Fibroblast of lung (primary cell): ENCODE results near the gene AXL. TPM values are rescaled to one million over a fixed set of nuclear protein-coding genes. Genes with fewer than 3 reads are reported as not detected.

Experiments
- DNase-seq, 2 donors: peaks; one replicate each; pipeline versions ENCODE4 v3.0.0 to v3.0.0-alpha.2; 2010; ENCODE audit warnings: low read depth in 2 of 2
- H2AFZ ChIP-seq: 2 replicates; pipeline ENCODE4 v1.5.1; 2012; ENCODE audit warnings: low read length, control low read depth, inconsistent platforms
- H3K27ac ChIP-seq: 2 replicates; pipeline ENCODE4 v1.5.1; 2011; ENCODE audit warnings: low read length, control low read depth; ENCODE audit not compliant: insufficient read depth
- H3K27me3 ChIP-seq: 2 replicates; pipeline ENCODE4 v1.5.1; 2011; ENCODE audit warnings: mild to moderate bottlenecking, low read length; ENCODE audit not compliant: control insufficient read depth, insufficient read depth
- H3K36me3 ChIP-seq: 2 replicates; pipeline ENCODE4 v1.5.1; 2011; ENCODE audit warnings: low read length; ENCODE audit not compliant: control insufficient read depth, insufficient read depth
- H3K4me1 ChIP-seq: 2 replicates; pipeline ENCODE4 v1.5.1; 2011; ENCODE audit warnings: low read length; ENCODE audit not compliant: control insufficient read depth, insufficient read depth; ENCODE audit errors: extremely low read depth
- H3K4me2 ChIP-seq: 2 replicates; pipeline ENCODE4 v1.5.1; 2011; ENCODE audit warnings: low read length, control low read depth; ENCODE audit not compliant: insufficient read depth; ENCODE audit errors: extremely low read depth
- H3K4me3 ChIP-seq, 4 experiments: fragments of 200-600 bp in 1 of 4; sonication (generic) in 1 of 4; replicated peaks in 1 of 4; 2 replicates each; pipeline ENCODE4 v1.5.1; 2011 to 2016; ENCODE audit warnings: low read length in 4 of 4, low read depth in 3 of 4, mild to moderate bottlenecking in 3 of 4, control low read depth in 2 of 4, inconsistent platforms in 1 of 4, mixed read lengths in 1 of 4; ENCODE audit not compliant: insufficient read depth in 1 of 4; ENCODE audit errors: control extremely low read depth in 1 of 4
- H3K79me2 ChIP-seq: 2 replicates; pipeline ENCODE4 v1.5.1; 2012; ENCODE audit warnings: mild to moderate bottlenecking, low read length, inconsistent platforms; ENCODE audit not compliant: control insufficient read depth, insufficient read depth
- H3K9ac ChIP-seq: 2 replicates; pipeline ENCODE4 v1.5.1; 2011; ENCODE audit warnings: mild to moderate bottlenecking, low read length, control low read depth; ENCODE audit not compliant: insufficient read depth
- H3K9me3 ChIP-seq: 2 replicates; pipeline ENCODE4 v1.5.1; 2012; ENCODE audit warnings: low read depth, low read length; ENCODE audit not compliant: control insufficient read depth, insufficient read depth
- H4K20me1 ChIP-seq: 2 replicates; pipeline ENCODE4 v1.5.1; 2011; ENCODE audit warnings: low read length; ENCODE audit not compliant: control insufficient read depth, insufficient read depth; ENCODE audit errors: extremely low read depth
- EZH2 ChIP-seq: IDR thresholded peaks from 2 replicates; pipeline ENCODE4 v1.5.1; 2012; ENCODE audit warnings: low read length, control low read depth, mild to moderate bottlenecking; ENCODE audit errors: missing control alignments
- polyA plus RNA-seq, 2 donors: library from polyadenylated mRNA; depleted of rRNA in 1 of 2; stranded (reverse) in 1 of 2; unstranded in 1 of 2; fragments of >200 nt; gene quantifications; 2 replicates each; pipeline ENCODE4 v1.2.1, GENCODE V29; 2011 to 2012; ENCODE audit warnings: missing spikeins in 1 of 2
- total RNA-seq: library from RNA; depleted of rRNA; stranded (reverse); fragments of >200 nt; gene quantifications from 2 replicates; pipeline ENCODE4 v1.2.1, GENCODE V29; 2014
- TF ChIP-seq, protein P1 (sequence below), 2 donors: IDR thresholded peaks in 1 of 2; conservative IDR thresholded peaks in 1 of 2; 1 replicate in 1 of 2; 2 replicates in 1 of 2; pipeline ENCODE4 v1.5.1; 2011 to 2012; ENCODE audit warnings: low read length in 2 of 2, control low read depth in 1 of 2, inconsistent platforms in 1 of 2, low read depth in 1 of 2, mild to moderate bottlenecking in 1 of 2

The AXL gene
- total and polyA plus RNA-seq, 2 donors (not counting 1 experiment from before 2014, with no cell fraction given), result 223 to 319 TPM

DNA sequence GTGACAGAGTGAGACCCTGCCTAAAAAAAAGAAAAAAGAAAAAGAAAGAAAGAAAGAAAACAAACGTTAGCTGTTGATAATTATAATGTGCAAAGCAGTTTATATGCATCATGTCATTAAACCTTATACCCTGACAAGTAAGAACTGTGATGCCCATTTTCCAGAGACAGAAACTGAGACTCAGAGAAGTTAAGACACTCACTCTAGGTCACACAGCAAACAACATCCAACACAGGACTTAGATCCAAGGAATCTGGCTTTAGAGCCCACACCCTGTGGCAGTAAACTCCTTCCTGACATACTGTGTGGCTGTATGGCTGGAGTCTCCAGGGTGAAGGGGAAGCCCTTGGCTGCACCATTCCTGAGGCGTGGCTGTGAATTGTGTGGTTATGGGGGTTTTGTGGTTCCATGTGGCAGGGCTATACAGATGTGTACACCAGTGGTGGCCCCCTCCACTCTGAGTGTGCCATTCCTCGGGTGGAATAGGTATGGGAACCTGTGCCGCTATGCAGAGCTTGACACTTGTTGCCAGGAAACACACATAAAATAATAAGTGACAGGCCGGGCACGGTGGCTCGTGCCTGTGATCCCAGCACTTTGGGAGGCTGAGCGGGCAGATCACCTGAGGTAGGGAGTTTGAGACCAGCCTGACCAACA lies 15.6 kb downstream of the AXL start:
- Histone ChIP-seq H3K27ac (no peak overlapping the region), H3K36me3 (peaks cover 52% of the 10 kb centered on the region), H3K4me2 (no peak overlapping the region), H3K9ac (no peak overlapping the region), H3K4me1 (peaks cover 4% of the 10 kb centered on the region), H2AFZ (no peak overlapping the region), H3K79me2 (peaks cover 49% of the 10 kb centered on the region), H3K4me3 (no peak overlapping the region), H3K9me3 (no peaks in the 10 kb centered on the region), H4K20me1 (no peaks in the 10 kb centered on the region), H3K27me3 (no peaks in the 10 kb centered on the region)
- TF ChIP-seq, protein P1, sequence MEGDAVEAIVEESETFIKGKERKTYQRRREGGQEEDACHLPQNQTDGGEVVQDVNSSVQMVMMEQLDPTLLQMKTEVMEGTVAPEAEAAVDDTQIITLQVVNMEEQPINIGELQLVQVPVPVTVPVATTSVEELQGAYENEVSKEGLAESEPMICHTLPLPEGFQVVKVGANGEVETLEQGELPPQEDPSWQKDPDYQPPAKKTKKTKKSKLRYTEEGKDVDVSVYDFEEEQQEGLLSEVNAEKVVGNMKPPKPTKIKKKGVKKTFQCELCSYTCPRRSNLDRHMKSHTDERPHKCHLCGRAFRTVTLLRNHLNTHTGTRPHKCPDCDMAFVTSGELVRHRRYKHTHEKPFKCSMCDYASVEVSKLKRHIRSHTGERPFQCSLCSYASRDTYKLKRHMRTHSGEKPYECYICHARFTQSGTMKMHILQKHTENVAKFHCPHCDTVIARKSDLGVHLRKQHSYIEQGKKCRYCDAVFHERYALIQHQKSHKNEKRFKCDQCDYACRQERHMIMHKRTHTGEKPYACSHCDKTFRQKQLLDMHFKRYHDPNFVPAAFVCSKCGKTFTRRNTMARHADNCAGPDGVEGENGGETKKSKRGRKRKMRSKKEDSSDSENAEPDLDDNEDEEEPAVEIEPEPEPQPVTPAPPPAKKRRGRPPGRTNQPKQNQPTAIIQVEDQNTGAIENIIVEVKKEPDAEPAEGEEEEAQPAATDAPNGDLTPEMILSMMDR (conservative IDR thresholded peaks at IDR 0.05 in 1 of 2, IDR thresholded peaks at IDR 0.05 in 1 of 2; ENCODE audit: low read depth in 1 of 2, low read length in 2 of 2), result no peak
- no peak for TF ChIP-seq EZH2
- DNase-seq, result no peak

DNA sequence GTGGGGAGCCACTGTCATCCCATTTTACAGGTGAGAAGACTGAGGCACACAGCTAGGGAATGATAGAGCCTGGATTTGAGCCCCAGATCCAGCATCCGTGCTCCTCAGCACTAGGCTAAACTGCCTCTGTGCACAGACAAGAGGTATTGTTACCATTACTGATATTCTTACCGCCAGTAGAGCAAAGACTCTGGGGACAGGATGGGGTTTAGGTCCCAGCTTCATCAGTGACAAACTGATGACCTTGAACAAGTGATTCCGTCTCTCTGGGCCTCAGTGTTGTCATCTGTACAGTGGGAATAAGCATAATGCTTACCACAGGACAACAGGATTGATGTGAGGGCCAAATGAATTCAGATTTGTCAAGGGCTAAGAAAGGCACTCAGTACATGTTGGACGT lies 16.5 kb downstream of the AXL start:
- Histone ChIP-seq H3K4me1 (no peaks in the 10 kb centered on the region), H3K36me3 (peaks cover 49% of the 10 kb centered on the region), H3K9ac (no peak overlapping the region), H3K9me3 (no peaks in the 10 kb centered on the region), H2AFZ (no peak overlapping the region), H4K20me1 (no peaks in the 10 kb centered on the region), H3K4me2 (no peak overlapping the region), H3K4me3 (no peak overlapping the region), H3K27ac (no peak overlapping the region), H3K79me2 (peaks cover 44% of the 10 kb centered on the region), H3K27me3 (no peaks in the 10 kb centered on the region)
- DNase-seq, result no peak
- no peak for TF ChIP-seq EZH2
- TF ChIP-seq, protein P1 (conservative IDR thresholded peaks at IDR 0.05 in 1 of 2, IDR thresholded peaks at IDR 0.05 in 1 of 2; ENCODE audit: low read depth in 1 of 2, low read length in 2 of 2), result no peak

DNA sequence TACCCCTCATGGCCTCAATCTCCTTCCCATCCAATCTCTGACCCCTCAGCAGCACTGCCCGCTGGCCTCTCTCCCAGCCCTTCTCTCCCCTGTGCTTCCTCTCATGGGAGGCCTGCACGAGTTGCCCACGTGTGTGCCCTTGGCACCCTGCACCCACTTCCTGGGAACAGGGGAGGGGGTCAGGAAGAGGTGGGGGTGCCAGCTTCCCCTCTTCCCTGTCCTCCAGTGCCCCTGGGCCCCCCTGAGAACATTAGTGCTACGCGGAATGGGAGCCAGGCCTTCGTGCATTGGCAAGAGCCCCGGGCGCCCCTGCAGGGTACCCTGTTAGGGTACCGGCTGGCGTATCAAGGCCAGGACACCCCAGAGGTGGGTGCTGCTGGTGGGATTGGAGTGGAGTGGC lies 19.2 kb downstream of the AXL start:
- no peaks in the 10 kb centered on the region for H3K9me3 ChIP-seq
- DNase-seq, result no peak
- H3K27me3 ChIP-seq, result no peaks in the 10 kb centered on the region
- no peak overlapping the region for H2AFZ ChIP-seq
- H3K4me1 ChIP-seq, result no peaks in the 10 kb centered on the region
- no peak overlapping the region for H3K4me3 ChIP-seq
- H3K36me3 ChIP-seq, result peaks cover 56% of the 10 kb centered on the region
- H3K79me2 ChIP-seq, result peaks cover 44% of the 10 kb centered on the region
- no peak overlapping the region for H3K27ac ChIP-seq
- H3K9ac ChIP-seq, result no peak overlapping the region
- no peaks in the 10 kb centered on the region for H4K20me1 ChIP-seq
- H3K4me2 ChIP-seq, result no peak overlapping the region
- TF ChIP-seq EZH2, result no peak
- TF ChIP-seq, protein P1 (conservative IDR thresholded peaks at IDR 0.05 in 1 of 2, IDR thresholded peaks at IDR 0.05 in 1 of 2; ENCODE audit: low read depth in 1 of 2, low read length in 2 of 2), result no peak
